NCI-H1694 (cell line): ENCODE data around the gene GMPR2.
"Not testable (repeated sequence)": the region's sequence is repeated elsewhere in the genome, so short reads cannot be mapped to it uniquely, and the experiment has no call there.

ENCODE experiments used
- DNase-seq: peaks from one replicate; lab custom pipeline; 2025; lab: John Stamatoyannopoulos, UW

The GMPR2 gene

GRCh38 chr14:24202538-24202937 lies 30.2 kb upstream of the GMPR2 start:
- not testable (repeated sequence) for DNase-seq

GRCh38 chr14:24203249-24203886 lies 29.4 kb upstream of the GMPR2 start:
- not testable (repeated sequence) for DNase-seq

- no peak for DNase-seq
These were observed 28.3 kb upstream of the GMPR2 start for GRCh38 chr14:24204163-24205146.

- no peak for DNase-seq
These were observed 26.2 kb upstream of the GMPR2 start for GRCh38 chr14:24206260-24207103.

GRCh38 chr14:24207104-24207551 lies 25.6 kb upstream of the GMPR2 start:
- no peak for DNase-seq

- DNase-seq = no peak
These were observed 25.1 kb upstream of the GMPR2 start for GRCh38 chr14:24207625-24208024.

- DNase-seq = no peak
These were observed 21.4 kb upstream of the GMPR2 start for GRCh38 chr14:24211311-24211710.

- peak; percentile 97 for DNase-seq
These were observed 19.5 kb upstream of the GMPR2 start, which contains the start of gene CHMP4A for GRCh38 chr14:24212924-24213865. Gene CHMP4A, minus strand, starts transcription at chr14:24213488. Its CDS starts 49 bp downstream, at chr14:24213439.

GRCh38 chr14:24213866-24214662 lies 18.7 kb upstream of the GMPR2 start:
- DNase-seq = no peak

GRCh38 chr14:24215495-24216344 lies 17.0 kb upstream of the GMPR2 start, which contains the start of gene MDP1:
Gene MDP1, minus strand, starts transcription at chr14:24216066. Its CDS starts 111 bp downstream, at chr14:24215955.
- DNase-seq = peak; percentile 89

- DNase-seq = no peak
These were observed 16.4 kb upstream of the GMPR2 start for GRCh38 chr14:24216345-24216699.

GRCh38 chr14:24216876-24217275 lies 15.9 kb upstream of the GMPR2 start:
- DNase-seq = not testable (repeated sequence)

- no peak for DNase-seq
These were observed 13.6 kb upstream of the GMPR2 start for GRCh38 chr14:24219080-24219479.

GRCh38 chr14:24219521-24219920 lies 13.2 kb upstream of the GMPR2 start:
- no peak for DNase-seq

GRCh38 chr14:24222987-24223386 lies 9.7 kb upstream of the GMPR2 start:
- DNase-seq = not testable (repeated sequence)

GRCh38 chr14:24224618-24225071 lies 8.1 kb upstream of the GMPR2 start:
- DNase-seq = no peak

- DNase-seq = no peak
These were observed 6.3 kb upstream of the GMPR2 start for GRCh38 chr14:24226473-24226872.

- no peak for DNase-seq
These were observed 3.8 kb upstream of the GMPR2 start for GRCh38 chr14:24228902-24229301.
